HG02642 (cell line): Measurements from ENCODE around the gene LSM2.
"Not testable (repeated sequence)": the region's sequence is repeated elsewhere in the genome, so short reads cannot be mapped to it uniquely, and the experiment has no call there.

Experiments
- ATAC-seq: cut with Tn5 transposase; IDR thresholded peaks from one replicate; pipeline ENCODE4 v1.9.1; 2021; ENCODE audit warnings: mild to moderate bottlenecking; ENCODE audit not compliant: unreplicated experiment, poor library complexity

LSM2 gene

DNA sequence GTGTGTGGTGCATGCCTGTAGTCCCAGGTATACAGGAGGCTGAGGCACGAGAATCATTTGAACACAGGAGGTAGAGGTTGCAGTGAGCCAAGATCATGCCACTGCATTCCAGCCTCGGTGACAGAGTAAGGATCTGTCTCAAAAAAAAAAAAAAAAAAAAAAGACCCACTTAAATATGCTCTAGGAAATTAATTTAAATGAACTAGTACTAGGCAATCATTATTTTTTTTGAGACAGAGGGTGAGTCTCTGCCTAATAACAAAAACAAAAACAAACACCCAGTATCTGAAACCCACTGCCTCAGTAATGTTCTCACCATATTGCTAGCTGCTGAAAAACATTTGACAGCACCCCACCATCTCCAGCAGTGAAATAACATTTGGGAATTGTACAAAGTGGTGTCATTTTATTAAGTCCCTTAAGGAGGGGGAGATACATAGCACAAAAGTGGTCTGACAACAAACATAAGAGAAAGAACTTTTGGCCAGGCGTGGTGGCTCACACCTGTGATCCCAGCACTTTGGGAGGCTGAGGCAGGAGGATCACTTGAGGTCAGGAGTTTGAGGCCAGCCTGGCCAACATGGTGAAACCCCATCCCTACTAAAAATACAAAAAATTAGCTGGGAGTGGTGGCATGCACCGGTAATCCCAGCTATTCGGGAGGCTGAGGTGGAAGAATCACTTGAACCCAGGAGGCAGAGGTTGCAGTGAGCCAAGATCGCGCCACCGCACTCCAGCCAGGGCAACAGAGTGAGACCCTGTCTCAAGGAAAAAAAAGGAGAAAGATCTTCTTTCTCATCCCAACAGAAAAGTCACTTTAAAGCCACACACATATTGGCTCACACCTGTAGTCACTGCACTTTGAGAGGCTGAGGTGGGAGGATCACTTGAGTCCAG is 5.5 kb downstream of the LSM2 start:
- ATAC-seq, result not testable (repeated sequence)

DNA sequence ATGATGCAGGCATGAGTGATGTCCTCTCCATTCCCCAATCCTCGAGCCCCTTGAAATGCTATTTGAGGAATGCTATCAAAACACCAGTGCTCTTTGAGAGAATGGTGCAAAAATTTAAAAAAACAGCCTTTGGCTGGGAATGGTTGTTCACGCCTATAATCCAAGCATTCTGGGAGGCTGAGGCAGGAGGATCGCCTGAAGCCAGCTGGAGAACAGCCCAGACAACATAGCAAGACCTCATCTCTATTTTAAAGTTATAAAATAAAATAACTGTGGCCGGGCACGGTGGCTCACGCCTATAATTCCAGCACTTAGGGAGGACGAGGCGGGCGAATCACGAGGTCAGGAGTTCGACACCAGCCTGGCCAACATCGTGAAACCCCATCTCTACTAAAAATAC is 7.0 kb downstream of the LSM2 start:
- ATAC-seq, result no peak

DNA sequence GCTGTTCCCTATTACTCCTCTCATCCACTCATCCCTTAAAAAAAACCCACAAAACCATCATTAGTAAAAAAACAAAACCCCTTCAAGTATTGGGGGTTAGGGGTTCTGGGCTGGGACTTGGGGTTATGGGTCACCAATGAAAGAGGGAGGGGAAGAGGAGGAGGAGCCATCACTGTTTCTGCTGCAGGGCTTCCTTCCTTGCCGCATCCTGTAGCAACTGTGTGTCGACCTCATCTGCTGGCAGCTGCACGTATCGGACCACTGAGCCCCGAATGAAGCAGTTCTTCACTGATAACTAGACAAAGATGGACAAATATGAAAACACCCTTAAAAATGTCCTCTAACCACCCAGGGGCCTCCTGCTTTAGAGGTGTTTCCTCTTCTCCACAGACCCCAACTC is 9.2 kb downstream of the LSM2 start:
- ATAC-seq, result no peak

- no peak for ATAC-seq
Measured at GRCh38 chr6:31796993-31797385, 9.8 kb downstream of the LSM2 start.

DNA sequence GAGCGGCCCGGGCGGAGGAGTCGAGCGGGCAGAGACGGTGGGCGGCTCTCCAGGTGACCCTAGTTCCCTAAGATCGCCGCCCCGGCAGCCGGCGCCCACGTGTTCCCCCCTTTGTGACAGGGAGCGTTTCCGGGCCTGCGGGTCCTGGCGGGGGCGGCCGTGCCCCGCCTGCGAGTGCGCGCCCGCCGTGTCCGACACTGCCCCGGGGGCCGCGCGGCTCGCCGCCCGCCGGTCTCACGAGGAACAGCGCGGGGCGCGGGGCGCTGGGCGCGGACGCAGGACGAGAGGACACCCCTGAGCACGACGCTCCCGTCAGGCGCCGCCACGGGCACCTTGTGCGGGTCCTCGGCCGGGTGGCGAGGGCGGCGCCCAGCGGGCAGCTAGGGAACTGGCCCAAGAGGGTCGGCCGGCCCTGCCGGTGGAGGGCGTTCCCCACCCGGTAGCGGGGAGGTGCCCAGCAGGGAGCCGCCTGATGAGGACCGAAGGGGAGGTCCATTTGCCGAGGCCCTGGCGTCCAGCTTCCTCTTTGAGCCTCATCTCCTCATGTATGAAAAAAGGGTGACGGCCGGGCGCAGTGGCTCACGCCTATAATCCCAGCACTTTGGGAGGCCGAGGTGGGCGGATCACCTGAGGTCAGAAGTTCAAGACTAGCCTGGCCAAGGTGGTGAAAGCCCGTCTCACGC is 11.0 kb downstream of the LSM2 start, which contains the start of gene VARS1:
Gene VARS1, minus strand, starts transcription at position 137 of the 683 bp plus-strand sequence. CDS start 535 bp downstream, outside the sequence.
- ATAC-seq, result peak; percentile 78

GRCh38 chr6:31794866-31795615 is 11.7 kb downstream of the LSM2 start:
- peak; percentile 15 for ATAC-seq

GRCh38 chr6:31794294-31794865 is 12.4 kb downstream of the LSM2 start:
- no peak for ATAC-seq

GRCh38 chr6:31793927-31794245 is 12.9 kb downstream of the LSM2 start:
- ATAC-seq, result not testable (repeated sequence)

DNA sequence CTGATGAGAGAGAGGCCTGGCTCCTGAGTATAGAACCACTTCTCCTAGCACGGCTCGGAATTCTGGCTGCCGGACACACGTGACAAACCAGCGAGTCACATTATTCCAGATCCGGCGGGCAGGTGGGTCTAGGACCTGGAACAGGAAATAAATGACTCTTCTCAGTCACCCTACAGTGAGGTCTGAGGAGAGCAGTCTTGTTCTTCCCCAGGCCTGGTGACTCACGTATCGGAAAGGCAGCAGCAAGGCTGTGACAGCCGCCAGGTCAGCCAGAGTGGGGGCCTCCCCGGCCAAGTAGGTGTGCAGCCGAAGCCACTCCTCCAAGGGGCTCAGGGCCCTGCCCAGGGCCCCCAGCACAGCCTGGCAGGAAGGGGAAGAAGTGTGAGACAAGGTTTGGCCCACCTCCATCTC is 14.0 kb downstream of the LSM2 start:
- no peak for ATAC-seq

- no peak for ATAC-seq
Measured at GRCh38 chr6:31792090-31792374, 14.7 kb downstream of the LSM2 start.

GRCh38 chr6:31791324-31792089 is 15.3 kb downstream of the LSM2 start:
- ATAC-seq, result no peak

DNA sequence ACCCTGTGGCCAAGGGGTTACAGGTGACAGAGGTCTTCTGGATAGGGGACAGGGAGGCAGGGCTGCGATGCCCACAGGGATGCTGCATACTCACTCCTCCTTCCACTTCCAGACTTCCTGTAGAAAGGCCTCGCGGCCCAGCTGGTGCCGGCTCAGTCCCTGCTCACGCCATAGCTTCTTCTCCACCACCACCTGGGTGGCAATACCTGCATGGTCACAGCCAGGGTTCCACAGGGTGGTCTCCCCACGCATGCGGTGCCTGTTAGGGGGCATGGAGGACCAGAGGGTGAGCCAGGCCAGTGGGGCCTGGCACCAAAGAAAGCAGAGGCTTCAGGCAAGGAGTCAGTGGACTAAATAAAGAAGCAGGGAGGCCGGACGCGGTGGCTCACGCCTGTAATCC is 21.3 kb downstream of the LSM2 start:
- no peak for ATAC-seq

GRCh38 chr6:31784098-31784925 is 22.5 kb downstream of the LSM2 start:
- ATAC-seq, result no peak

- no peak for ATAC-seq
Measured at GRCh38 chr6:31782126-31782855, 24.5 kb downstream of the LSM2 start.

GRCh38 chr6:31781244-31782125 is 25.3 kb downstream of the LSM2 start:
- no peak for ATAC-seq

- ATAC-seq, result no peak
Measured at GRCh38 chr6:31780507-31781243, 26.1 kb downstream of the LSM2 start.

- no peak for ATAC-seq
Measured at GRCh38 chr6:31779908-31780307, 26.9 kb downstream of the LSM2 start.
